Gastrocnemius medialis (tissue), 4 donors: ENCODE measurements around the gene CRKL.

Experiments used
- POLR2A ChIP-seq, 2 donors: fragments of 450-650 bp; IDR thresholded peaks; one replicate each; pipeline ENCODE4 v1.6.1; 2017; ENCODE audit warnings: antibody characterized with exemption in 2 of 2, mild to moderate bottlenecking in 2 of 2, moderate library complexity in 2 of 2
- TF ChIP-seq, protein P1 (sequence below), 5 experiments: fragments of 450-650 bp in 3 of 5; fragments of 200-600 bp in 2 of 5; sonication (generic) in 2 of 5; IDR thresholded peaks in 4 of 5; conservative IDR thresholded peaks in 1 of 5; 1 replicate in 4 of 5; 2 replicates in 1 of 5; pipeline ENCODE4 v1.5.1; 2016 to 2019; ENCODE audit warnings: antibody characterized with exemption in 5 of 5, mild to moderate bottlenecking in 3 of 5, moderate library complexity in 3 of 5

DNA sequence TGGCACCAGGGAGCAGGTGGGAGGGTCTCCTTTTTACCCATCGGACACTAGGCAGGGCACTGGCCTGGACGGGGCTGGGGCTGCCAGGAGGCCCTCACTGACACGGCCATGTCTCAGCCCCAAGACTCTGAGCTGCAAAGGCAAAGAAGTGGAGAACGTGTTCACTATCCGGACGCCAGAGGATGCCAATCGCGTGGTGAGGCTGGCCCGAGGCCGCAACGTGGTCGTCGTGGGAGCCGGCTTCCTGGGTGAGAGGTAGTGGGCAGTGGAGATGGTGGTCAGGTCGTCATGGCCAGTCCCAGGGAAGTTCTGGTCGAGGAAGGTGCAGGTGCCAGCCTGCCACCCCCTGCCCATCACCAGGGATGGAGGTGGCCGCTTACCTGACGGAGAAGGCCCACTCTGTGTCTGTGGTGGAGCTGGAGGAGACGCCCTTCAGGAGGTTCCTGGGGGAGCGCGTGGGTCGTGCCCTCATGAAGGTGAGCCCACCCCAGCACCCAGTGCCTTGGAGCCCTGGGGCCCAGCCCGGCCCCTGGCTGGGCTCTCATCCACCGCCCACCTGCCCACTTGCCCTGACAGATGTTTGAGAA lies 59.2 kb downstream of the CRKL start:
- TF ChIP-seq, protein P1, sequence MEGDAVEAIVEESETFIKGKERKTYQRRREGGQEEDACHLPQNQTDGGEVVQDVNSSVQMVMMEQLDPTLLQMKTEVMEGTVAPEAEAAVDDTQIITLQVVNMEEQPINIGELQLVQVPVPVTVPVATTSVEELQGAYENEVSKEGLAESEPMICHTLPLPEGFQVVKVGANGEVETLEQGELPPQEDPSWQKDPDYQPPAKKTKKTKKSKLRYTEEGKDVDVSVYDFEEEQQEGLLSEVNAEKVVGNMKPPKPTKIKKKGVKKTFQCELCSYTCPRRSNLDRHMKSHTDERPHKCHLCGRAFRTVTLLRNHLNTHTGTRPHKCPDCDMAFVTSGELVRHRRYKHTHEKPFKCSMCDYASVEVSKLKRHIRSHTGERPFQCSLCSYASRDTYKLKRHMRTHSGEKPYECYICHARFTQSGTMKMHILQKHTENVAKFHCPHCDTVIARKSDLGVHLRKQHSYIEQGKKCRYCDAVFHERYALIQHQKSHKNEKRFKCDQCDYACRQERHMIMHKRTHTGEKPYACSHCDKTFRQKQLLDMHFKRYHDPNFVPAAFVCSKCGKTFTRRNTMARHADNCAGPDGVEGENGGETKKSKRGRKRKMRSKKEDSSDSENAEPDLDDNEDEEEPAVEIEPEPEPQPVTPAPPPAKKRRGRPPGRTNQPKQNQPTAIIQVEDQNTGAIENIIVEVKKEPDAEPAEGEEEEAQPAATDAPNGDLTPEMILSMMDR (IDR thresholded peaks at IDR 0.05 in 4 of 5, conservative IDR thresholded peaks at IDR 0.05 in 1 of 5), result no peak
- no peak for TF ChIP-seq POLR2A (IDR thresholded peaks at IDR 0.05)
